AG09319 (cell line): ENCODE measurements around the gene GNA12.

ENCODE experiments used
- DNase-seq: peaks from one replicate; pipeline ENCODE4 v3.0.0-alpha.2; 2010; ENCODE audit warnings: low read depth; ENCODE audit errors: extremely low read depth
- CTCF ChIP-seq: IDR thresholded peaks from 2 replicates; pipeline ENCODE4 v1.5.1; 2011; ENCODE audit warnings: low read depth, mild to moderate bottlenecking, inconsistent platforms, low read length, moderate library complexity

The GNA12 gene

GRCh38 chr7:2720024-2720423 lies 124.1 kb downstream of the GNA12 start:
- no peak for DNase-seq
- TF ChIP-seq CTCF = no peak

- TF ChIP-seq CTCF = peak; percentile 21
- no peak for DNase-seq
These were observed 125.1 kb downstream of the GNA12 start for GRCh38 chr7:2719007-2719406.

GRCh38 chr7:2718296-2718965 lies 125.7 kb downstream of the GNA12 start:
- DNase-seq = no peak
- no peak for TF ChIP-seq CTCF

GRCh38 chr7:2717293-2718261 lies 126.5 kb downstream of the GNA12 start:
- no peak for DNase-seq

GRCh38 chr7:2716906-2717292 lies 127.2 kb downstream of the GNA12 start:
- no peak for TF ChIP-seq CTCF
- no peak for DNase-seq

More at GRCh38 chr7:2717293-2718261, 126.5 kb downstream of the GNA12 start:
- no peak for TF ChIP-seq CTCF

- TF ChIP-seq CTCF = no peak
- DNase-seq = no peak
These were observed 127.6 kb downstream of the GNA12 start for GRCh38 chr7:2716488-2716887.
